ENCODE data around the gene UBALD2.
"Not testable (repeated sequence)": the region's sequence is repeated elsewhere in the genome, so short reads cannot be mapped to it uniquely, and the experiment has no call there.

The UBALD2 gene

DNA sequence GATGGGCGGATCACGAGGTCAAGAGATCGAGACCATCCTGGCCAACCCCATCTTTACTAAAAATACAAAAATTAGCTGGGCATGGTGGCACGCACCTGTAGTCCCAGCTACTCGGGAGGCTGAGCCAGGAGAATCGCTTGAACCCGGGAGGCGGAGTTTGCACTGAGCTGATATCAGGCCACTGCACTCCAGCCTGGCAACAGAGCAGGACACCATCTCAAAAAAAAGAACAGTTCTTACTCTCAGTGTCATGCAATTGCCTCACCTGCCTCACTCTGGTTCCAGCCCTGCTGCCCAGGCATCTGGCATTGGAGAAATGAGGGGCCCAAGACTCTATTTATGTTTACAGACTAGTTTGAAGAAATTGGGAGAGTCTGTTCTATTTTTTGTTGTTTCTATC is 20.4 kb upstream of the UBALD2 start:
- DNase-seq (ENCODE audit: low read depth in 2 of 2) = not testable (repeated sequence)

DNA sequence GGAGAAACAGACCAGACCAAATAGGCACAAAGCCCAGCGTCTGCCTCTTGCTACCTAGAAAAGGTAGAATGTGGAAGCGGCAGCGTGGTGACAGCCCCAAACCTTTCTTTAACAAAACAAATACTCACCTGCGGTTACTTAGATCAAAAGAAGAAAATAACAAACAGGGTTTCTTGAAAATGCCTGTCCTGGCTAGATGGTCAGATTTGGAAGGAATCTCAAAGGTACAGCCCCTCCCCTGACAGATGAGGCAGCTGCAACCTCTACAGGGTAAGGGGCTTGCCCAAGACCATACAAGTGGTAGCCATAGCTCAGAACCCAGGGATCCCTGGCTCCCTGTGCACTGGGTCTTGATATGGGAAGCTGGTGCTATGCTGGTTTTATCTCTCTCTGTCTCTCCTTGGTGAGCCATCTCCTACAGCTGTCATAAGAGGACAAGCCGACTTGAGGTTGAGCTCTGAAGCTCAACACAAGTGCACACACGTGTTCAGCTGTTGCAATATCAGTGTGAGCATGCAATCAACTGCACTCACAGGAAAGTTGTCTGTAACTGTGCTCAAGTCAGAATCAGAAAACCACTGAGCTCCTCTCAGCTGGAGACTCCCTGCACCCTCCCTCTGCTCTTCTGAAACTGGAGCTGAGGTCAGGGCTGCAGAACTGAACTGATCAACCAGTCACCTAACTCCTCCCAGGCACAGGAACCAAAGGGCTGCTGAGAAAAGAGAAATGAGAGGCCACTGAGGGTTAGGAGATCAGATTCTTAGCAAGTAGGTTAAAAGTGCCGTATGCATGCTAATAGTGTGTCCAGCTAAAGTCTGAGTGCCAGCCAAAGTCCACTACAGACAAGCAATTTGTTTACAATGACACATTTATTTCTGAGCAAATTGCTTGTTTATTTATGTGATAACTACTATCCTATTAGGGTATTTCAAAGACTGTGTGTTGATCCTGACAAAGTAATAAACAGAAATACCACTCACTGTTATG is 18.8 kb upstream of the UBALD2 start:
- DNase-seq (ENCODE audit: low read depth in 2 of 2) = no peak

DNA sequence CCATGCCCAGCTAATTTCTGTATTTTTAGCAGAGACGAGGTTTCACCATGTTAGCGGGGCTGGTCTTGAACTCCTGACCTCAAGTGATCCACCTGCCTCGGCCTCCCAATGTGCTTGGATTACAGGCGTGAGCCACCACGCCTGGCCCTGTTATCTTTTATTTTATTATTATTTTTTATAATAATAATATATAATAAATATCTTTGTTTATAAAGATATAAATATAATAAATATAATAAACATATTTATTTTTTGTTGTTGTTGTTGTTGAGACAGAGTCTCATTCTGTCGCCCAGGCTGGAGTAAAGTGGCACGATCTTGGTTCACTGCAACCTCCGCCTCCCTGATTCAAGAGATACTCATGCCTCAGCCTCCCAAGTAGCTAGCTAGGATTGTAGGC is 17.8 kb upstream of the UBALD2 start:
- no peak for DNase-seq (ENCODE audit: low read depth in 2 of 2)

DNA sequence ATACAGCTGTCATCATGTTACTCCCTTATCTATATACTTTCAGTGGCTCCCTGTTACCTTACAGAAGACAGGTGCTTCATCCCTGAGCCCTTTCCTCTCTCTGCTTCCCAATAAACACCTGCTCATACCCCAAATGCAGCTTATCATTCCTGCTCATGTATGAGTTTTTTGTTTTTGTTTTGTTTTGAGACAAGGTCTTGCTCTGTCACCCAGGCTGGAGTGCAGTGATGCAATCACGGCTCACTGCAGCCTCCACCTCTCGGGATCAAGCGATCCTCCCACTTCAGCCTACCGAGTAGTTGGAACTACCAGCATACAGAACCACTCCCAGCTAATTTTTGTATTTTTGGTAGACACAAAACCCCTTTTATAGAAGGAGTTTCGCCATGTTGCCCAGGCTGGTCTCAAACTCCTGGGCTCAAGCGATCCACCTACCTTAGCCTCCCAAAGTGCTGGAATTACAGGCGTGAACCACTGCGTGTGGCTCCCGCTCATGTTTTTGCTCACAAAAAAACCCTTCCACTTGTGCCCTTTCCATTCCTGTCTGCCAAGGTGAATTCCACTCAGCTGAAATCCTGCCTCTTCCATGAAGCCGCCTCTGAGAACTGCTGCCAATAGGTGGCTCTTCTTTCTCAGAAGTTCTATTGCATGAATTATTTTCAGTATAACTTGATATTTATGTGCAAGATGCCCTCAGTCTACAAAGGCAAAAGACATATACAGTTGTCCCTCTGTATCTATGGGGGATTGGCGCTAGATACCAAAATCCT is 16.9 kb upstream of the UBALD2 start:
- DNase-seq (ENCODE audit: low read depth in 2 of 2) = no peak

DNA sequence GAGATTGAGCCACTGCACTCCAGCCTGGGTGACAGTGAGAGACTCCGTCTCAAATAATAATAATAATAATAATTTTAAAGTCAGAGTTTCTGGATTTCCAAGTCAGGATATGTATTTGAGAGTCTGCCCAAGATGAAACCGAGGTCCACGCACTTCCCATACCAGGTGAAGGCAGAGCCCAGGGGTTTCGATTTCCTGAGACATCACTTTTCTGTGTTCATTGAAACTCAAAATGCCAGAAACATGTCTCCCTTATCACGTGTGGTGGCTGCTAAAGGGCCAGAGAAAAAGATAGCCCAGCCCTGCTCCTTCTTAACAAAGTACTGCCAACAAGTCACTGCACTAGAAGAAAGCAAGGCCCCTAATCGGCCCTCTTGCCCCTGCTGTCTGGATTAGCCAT is 15.0 kb upstream of the UBALD2 start:
- DNase-seq (ENCODE audit: low read depth in 2 of 2) = no peak

DNA sequence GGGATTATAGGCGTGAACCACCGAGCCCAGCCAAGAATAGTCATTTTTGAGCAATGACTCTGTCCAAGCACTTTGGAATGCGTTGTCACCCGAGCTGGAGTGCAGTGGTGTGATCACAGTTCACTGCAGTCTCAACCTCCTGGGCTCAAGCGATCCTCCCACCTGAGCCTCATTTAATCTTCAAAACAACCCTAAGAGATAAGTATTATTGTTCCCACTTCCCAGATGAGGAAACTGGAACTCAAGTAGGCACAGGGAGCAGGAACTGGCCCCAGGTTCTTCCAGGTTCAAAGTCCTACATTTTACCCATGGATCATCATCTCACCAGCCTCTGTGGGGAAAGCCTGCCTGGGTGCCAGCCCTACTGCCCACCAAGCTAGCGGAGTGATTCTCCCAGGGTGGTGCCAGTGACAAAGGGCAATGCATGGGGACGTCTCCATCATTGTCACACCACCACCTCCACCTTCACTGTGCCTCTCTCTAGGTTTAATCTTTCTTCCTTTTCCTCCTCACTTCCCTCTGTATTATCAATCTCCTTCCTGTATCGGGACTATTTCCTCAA is 13.6 kb upstream of the UBALD2 start:
- no peak for DNase-seq (ENCODE audit: low read depth in 2 of 2)

DNA sequence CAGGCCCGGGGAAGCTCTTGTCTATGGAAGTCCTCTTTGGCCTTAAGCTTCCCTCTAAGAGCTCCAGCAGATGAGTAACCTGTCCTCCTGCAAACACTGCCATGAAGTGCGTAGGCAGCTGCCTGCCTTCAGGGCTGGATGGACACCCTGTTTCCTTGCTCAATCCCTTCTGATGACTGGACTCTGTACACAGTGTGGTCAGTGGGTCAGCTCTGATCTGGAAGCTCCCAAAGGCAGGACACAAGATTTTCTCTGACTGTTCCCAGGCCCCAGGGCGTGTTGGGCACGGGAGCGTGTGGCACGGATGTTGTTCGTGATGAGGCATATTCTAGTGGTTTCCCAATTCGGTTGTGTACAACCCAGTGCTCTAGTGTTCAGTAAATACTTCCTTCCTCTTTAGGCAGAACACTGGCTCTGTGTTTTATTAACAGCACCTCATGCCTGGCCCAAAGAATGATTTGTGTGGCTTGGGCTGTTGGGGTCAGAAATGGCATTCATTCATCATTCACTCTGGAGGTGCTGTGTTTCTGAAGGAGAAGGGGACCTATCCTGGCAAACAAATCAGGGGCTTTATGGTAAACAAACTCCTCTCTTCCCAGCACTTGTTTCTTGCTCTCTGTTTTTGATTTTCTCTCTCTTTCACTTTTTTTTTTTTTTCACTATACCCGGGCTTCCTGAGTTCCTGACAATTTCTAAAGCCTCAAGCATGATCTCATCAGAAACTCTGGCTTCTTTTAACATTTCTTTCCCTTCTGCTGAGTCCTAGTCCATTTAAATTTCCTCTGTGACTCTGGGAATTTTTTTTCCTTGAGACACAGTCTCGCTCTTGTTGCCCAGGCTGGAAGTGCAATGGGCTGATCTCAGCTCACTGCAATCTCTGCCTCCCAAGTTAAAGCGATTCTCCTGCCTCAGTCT is 12.9 kb upstream of the UBALD2 start:
- DNase-seq (ENCODE audit: low read depth in 2 of 2) = no peak

DNA sequence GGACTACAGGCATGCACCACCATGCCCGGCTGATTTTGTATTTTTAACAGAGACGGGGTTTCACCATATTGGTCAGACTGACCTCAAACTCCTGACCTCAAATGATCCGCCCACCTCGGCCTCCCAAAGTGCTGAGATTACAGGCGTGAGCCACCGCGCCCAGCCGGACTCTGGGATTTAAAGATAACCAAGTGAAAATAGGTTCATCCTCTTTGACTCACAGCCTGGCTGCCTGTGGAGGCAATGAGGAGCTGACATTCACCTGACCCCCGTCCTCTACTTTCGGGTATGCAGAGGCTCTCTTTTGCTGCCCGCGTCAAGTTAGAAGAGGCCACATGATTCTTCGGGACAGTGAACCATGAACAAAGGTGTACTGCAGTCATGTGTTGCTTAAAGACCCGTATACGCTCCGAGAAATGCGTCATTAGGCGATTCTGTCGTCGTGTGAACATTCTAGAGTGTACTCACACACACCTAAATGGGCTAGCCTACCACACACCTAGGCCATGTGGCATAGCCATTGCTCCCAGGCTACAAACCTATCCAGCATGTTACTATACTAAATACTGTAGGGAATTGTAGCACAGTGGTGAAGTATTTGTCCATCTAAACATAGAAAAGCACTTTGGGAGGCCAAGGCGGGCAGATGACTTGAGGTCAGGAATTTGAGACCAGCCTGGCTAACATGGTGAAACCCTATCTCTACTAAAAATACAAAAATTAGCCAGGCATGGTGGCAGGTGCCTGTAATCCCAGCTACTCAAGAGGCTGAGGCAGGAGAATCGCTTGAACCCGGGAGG is 12.0 kb upstream of the UBALD2 start:
- not testable (repeated sequence) for DNase-seq (ENCODE audit: low read depth in 2 of 2)

DNA sequence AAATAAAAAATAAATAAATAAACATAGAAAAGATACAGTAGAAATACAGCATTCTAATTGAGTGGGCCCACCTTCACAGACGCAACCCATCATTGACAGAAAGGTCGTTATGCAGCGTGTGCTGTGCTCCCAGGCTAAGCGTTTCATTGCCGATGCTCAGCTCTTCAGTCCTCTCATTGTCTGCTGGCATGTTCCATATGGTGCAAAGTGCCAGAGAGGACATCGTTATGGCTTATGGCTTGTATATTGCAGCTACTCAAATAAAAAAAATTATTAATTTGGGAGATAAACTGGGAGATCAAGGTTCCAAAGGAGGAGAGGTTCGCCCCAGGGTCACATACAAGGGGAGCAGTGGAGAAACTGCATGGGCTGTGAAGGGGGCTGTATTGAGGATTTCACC is 11.3 kb upstream of the UBALD2 start:
- no peak for DNase-seq (ENCODE audit: low read depth in 2 of 2)

DNA sequence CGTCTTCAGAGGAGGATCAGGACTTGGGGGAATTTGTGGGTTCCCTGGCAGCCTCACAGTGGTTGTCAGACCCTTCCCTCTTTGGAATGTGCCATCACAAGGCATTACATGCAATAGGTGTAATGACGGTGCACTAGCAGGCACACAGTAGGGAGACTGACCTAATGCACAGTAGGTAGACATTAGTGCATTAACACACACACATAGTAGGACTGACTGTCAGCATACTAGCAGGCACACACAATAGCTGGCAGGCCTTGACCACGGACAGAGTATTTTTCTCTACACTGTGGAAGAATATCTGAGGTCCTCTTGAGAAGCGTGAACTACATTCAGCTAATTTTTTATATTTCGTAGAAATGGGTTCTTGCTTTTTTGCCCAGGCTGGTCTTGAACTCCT is 10.9 kb upstream of the UBALD2 start:
- no peak for DNase-seq (ENCODE audit: low read depth in 2 of 2)

DNA sequence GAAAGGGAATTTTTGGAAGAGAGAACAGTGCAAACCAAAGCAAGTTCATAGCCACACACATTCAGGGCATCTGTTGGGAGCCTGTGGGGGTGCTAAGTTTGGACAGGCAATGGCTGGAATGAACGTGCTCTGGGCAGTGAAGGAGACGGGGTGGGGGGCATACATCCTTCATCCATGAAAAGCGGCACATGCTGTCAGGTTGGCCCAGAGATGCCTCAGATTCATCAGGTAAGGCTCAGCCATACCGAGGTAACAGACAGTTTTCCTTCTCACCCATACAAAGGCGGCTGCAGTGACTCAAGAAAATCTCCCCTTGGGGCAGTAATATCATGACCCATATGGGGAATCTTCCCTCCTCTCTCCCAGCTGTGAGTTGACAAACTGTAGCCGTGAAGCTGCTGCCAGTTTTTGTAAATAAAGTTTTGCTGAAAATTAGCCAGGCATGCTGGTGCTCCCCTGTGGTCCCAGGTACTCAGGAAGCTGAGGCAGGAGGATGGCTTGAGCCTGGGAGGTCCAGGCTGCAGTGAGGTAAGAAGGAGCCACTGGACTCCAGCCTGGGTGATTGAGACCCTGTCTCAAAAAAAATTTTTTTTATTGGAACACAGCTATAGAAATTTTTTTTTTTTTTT is 9.2 kb upstream of the UBALD2 start:
- DNase-seq (ENCODE audit: low read depth in 2 of 2) = no peak

DNA sequence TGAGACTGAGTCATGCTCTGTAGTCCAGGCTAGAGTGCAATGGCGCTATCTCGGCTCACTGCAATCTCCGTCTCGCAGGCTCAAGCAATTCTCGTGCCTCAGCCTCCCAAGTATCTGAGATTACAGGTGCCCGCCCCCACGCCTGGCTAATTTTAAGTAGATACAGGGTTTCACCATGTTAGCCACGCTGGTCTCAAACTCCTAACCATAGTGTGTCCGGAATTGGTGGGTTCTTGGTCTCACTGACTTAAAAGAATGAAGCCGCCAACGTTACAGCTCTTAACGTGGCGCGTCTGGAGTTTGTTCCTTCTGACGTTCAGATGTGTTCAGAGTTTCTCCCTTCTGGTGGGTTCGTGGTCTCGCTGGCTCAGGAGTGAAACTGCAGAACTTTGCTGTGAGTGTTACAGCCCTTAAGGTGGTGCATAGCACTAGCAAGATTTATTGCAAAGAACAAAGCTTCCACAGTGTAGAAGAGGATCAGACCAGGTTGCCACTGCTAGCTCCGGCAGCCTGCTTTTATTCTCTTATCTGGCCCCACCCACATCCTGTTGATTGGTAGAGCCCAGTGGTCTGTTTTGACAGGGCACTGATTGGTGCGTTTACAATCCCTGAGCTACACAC is 8.6 kb upstream of the UBALD2 start:
- not testable (repeated sequence) for DNase-seq (ENCODE audit: low read depth in 2 of 2)

DNA sequence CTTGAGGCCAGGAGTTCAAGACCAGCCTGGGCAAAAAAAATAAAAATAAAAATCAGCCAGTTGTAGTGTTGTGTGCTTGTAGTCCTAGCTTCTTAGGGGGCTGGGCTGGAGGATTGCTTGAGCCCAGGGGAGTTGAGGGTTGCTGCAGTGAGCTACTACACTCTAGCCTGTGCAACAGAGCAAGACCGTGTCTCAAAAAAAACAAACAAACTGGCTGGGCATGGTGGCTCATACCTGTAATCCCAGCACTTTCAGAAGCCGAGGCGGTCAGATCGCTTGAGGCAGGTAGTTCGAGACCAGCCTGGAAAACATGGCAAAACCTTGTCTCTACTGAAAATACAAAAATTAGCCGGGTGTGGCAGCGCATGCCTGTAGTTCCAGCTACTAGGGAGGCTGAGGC is 4.9 kb upstream of the UBALD2 start:
- DNase-seq (ENCODE audit: low read depth in 2 of 2) = no peak

DNA sequence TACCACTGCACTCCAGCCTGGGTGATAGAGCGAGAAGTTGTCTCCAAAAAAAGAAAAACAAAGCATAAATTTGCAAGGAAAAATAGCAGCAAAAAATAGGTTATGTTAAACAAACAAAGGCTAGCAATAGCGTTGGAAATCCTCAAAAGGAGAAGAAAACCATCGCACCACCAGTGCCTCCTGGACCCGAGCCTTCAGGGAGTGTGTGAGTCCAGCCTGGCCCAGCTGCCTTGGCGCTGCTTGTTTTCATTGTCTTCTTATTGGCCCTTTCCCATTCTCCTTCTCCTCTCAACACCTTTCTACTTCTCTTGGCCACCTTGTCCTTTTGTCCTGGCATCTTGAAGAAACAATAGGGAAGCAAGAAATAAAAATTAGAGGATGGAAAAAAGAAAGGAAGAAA is 4.5 kb upstream of the UBALD2 start:
- DNase-seq (ENCODE audit: low read depth in 2 of 2) = no peak

DNA sequence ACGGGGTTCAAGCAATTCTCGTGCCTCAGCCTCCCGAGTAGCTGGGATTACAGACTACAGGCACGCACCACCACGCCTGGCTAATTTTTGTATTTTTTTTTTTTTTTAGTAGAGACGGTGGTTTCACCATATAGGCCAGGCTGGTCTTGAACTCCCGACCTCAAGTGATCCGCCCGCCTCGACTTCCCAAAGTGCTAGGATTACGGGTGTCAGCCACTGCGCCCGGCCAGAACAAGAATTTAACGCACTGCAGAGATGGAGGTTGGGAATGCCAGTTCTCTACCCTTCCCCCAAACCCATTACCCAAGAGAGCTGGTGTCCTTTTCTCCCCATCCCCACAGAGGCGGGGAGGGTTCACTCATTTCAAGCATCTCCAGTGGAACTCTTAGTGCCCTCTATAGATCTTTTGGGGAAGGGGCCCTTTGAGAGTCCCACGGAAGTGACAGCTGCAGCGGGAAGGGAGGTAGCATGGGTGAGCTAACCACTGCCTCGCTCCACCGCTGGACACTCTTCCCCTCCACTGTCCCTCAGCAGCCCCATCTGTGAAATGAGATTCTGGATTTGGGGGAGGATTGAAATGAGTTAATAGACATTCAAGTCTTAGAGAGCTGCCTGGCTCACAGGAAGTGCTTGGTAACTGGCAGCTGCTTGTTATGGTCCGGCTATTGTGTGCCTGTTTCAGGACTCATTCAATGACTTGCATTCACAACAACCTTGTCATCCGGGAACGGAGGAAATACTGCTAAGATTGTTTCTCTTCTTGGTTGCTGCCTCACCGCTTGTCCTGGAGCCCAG is 3.5 kb upstream of the UBALD2 start:
- no peak for DNase-seq (ENCODE audit: low read depth in 2 of 2)

DNA sequence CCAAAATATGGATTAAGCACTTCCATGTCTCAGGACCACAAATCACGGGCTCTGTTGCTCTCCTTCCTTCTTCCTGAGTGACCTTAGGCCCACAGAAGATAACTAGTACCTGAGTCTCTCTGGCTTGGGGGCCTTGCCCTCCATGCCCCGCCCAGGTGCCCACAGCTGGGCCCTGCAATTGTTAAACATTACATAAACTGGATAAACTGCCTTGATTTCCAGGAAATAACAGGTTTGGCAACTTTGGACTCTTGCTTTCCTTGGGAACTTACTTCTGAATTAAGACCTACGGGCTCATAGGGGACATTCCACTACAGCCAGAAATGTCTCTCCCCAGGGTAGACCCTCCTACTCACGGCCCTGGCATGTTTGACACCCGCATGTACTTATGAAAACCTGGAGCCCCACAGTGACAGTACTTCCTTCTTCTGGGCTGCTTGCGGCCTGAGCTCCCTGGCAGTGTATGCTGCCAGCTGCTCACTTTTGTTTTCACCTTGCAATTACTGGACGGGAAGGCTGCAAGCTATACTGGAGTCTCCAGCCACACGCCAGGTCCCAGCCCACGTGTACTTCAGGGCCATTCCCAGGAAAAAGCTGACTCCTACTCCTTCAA is 2.3 kb upstream of the UBALD2 start:
- DNase-seq (ENCODE audit: low read depth in 2 of 2) = no peak

DNA sequence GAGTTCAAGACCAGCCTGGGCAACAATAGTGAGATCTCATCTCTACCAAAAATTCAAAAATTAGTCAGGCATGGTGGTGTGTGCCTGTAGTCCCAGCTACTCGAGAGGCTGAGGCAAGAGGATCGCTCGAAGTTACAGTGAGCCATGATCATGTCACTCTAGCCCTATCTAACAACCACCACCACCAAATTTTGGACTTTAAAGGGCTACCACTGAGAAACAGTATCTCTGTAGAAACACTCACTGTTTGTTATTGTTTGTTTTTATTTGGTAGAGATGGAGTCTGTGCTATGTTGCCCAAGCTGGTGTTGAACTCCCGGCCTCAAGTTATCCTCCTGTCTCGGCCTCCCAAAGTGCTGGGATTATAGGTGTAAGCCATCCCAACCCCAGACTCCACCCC is 1.3 kb upstream of the UBALD2 start:
- no peak for DNase-seq (ENCODE audit: low read depth in 2 of 2)

DNA sequence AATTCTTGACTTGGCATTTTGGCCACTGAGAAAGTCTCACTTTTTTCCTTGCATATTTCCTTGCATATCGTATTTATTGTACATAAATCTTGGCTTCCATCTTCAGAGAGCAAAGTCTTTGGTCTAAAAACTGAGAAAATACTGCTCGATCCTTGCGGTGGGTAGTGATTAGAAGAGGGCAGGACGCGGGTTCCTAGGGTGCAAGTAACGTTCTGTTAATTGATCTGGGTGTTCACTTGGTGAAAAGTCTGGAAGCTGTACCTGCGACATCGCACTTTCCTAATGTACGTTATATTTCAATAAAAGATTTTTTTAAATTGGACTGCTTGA is 758 bp upstream of the UBALD2 start:
- no peak for DNase-seq (ENCODE audit: low read depth in 2 of 2)
